HG02588 (cell line): ENCODE measurements around the gene PACRG.

Experiments
- ATAC-seq: cut with Tn5 transposase; IDR thresholded peaks from one replicate; pipeline ENCODE4 v1.9.1; 2021; ENCODE audit warnings: mild to moderate bottlenecking, moderate library complexity; ENCODE audit not compliant: unreplicated experiment

Gene PACRG

DNA sequence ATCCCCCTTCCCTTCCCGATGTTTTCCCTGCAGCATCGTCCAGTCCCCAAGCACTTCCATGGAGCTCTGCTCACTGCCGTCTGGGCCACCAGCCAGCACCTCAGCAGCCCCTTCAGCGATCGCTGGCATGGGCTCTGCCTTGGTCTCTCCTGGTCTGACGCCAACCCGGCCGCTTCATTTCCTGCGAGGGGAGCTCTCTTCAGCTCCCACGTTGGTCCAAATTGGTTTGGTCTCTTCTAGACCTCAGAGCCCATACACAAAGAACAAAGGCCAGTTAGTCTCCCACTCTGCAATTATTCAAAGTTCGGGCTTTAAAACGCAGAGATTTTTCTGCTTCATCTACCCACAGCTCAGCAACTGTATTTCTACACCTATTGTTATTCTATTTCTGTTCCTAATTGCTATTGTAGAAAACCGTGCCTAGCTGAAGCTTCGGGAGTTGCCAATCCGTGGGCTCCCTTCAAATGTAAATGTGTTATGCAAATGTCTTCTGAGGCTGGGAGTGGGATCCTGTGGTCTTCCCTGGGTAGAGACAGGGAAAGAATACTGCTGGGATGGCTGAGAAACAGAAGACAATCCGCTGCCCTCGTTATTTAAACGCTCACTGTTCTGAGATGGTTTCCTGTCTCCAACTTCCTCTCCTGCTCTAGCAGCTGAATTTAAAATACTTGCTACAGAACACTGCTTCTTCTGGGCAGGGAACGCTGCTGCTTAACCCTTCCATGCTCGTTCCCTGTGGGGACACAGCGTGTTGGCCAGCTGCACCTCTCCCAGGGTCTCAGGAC lies 532.5 kb downstream of the PACRG start:
- ATAC-seq: no peak

GRCh38 chr6:163260911-163261310 lies 533.1 kb downstream of the PACRG start:
- ATAC-seq: no peak

DNA sequence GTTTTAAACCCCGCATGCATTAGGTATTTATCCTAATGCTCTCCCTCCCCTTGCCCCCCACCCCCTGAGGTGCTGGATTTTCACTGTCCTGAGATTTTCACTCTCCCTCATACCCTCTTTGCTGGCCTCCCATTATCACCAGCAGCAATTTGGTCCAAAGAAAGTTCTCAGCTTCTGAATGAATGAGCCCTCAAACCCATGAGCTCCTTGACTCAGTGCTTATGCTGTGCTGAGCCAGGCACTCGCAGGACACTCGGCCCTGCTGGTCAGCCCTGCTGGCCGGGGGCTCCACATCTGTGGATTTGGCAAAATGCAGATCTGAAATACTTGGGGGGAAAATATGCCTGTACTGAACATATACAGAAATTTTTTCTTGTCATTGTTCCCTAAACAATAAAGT lies 533.6 kb downstream of the PACRG start:
- ATAC-seq: no peak

DNA sequence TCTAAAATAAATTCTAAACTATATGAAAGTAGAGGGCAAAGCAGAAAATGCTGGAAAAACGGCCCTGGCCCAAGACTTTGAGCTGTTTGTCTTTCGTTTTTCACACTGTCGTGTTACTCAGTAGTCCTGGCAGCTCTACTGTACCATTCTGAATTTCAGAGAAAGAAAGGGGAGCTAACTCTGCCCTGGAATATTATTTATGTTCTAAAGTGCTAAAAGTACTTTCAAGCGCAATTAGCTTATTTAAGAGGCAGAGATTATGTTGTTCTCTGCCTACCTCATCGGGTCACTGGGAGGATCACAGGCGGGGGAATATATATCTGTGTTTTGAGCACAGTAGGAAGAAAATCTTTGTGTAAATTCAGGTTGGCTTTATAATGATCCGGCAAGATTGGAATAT lies 534.3 kb downstream of the PACRG start:
- ATAC-seq: no peak

- no peak for ATAC-seq
Observed at GRCh38 chr6:163263196-163263595, 535.4 kb downstream of the PACRG start.

DNA sequence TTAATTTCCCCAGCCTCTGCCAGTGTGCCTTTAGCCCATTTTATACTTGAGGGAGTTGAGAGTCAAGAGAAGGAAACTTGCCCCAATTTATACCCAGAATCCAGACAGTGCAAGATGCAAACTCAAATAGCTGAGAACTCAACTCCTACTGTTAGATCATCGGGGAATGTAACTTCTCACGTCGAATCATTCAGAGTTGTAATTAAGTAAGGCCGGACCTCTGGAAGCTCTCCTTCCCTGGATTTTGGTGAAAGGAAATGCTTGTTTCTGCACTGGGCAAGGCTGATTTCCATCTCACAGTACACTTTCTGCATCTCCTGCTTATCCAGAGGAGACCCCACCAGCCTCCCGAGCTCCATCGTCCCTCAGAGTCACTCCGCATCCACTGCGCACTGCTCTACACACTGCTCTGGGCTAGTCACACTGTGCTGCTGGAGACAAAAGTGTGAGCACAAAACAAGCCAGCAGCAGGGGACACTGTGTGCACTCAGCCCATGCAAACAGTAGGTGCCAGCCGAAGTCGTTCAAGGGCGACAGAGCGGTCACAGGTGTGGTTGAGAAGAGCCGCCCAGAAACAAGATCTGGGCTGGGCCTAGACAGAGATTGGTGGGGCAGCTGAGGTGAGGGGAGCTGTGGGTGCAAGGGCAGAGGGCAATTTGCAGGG lies 536.4 kb downstream of the PACRG start:
- no peak for ATAC-seq

- no peak for ATAC-seq
Observed at GRCh38 chr6:163264662-163265035, 536.9 kb downstream of the PACRG start.

- ATAC-seq: no peak
Observed at GRCh38 chr6:163281634-163282033, 553.9 kb downstream of the PACRG start.

DNA sequence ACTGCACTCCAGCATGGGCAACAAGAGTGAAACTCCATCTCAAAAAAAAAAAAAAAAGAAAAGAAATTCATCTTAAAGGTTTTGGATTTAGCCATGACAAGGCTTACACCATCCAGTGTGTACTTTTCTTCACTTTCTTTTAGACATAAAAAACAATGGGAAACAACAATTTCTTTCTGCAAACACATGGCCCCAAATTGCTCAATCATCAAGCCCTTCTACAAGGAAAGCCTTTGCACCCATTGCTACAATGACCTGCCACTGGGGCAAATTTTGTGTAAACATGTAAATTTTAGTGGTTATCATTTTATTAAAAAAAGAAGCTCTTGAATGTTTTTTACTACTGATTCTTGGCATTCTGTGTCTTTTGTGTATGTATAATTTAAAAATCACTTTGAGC lies 554.9 kb downstream of the PACRG start:
- no peak for ATAC-seq

- no peak for ATAC-seq
Observed at GRCh38 chr6:163284151-163284550, 556.4 kb downstream of the PACRG start.

GRCh38 chr6:163285691-163286090 lies 557.9 kb downstream of the PACRG start:
- no peak for ATAC-seq

DNA sequence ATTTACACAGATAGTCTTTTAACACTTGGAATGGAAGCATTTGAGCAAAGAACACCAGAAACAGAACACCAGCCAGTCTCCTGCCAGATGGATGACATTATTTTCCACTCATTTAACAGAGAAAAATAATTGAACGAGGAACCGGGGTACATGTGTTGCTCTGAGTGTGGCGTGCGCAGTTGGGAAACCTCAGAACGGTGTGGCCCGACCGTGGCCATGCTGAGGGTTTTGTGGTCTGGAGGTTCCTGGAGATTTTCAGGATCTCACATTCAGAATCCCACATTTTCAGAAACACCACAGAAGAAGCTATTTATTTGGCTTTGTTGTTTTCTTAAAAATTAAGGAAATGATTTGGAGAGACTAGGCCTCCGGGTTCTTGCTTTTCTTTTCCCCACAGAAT lies 559.9 kb downstream of the PACRG start:
- no peak for ATAC-seq

DNA sequence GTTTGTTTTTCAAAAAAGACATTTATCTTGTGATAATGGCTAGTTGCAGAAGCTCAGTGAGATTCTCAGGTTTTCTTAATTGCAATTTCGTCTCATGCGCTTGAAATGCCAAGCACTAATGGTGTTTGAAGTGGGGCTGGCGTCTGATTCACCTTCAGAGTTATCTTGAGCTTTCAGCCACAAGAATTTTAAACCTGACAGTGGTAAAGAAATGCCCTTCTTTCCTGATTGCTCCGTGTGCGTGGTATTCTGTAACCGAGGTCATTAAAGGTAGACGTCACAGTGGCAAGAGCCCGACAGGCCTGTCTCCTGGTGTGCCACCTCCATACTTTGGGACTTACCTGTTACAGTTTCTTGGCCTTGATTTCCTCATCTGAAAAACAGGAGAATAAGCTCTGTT lies 560.3 kb downstream of the PACRG start:
- no peak for ATAC-seq

DNA sequence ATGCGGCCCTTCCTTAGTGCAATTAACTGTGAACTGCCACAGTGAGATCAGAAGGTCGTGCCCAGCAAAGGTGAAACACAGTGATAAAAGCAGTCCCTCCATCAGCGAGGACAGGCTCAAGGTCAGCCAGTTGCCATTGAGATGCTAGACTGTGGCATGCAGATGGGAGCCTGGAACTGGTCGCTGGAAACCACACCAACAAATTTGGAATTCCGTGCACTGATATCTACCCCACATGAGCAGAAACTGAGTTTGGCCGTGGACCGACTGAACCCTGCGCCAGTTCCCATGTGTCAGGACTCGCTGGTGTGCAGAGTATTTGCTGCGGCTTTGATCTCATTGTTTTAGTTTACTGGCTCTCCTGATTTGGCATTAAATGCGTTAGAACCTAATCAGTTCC lies 561.1 kb downstream of the PACRG start:
- no peak for ATAC-seq

DNA sequence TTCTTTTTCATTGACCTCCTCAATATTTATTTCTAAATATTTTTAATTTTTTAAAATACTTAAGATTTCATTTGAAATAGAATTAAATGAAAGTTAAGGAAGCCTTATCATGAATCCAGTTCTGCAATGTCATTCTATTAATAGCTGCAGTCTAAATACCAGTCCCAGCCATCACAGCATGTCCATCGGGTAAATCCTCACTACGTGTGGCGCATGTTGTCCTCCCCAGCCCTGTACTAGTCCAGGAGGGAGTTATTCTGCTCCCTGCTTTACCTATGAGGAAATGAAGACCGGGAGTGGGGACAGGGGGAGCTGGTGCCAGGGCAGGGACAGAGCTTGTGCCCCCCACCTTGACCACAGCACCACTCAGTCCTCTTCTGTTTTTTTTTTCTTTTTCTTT lies 561.7 kb downstream of the PACRG start:
- no peak for ATAC-seq

- no peak for ATAC-seq
Observed at GRCh38 chr6:163290545-163291274, 562.9 kb downstream of the PACRG start.

DNA sequence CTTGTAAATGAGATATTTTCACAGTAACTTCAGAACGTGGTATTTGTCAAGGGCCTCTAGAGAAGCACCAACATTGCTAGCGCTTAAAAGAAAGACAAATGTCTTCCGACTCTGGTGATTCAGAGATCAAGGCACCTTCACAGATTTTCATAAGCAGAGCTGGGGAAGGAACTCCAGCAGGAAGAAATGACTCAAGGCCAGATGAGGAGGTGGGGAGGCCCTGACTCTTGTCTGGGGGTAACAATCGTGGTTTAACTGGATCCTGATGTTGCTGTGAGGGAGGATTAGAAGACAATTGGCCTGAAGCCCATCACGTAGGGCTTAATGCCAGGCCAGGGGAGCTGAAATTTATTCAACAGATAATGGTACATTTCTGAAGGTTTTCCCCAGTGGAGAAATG lies 563.8 kb downstream of the PACRG start:
- ATAC-seq: no peak

- no peak for ATAC-seq
Observed at GRCh38 chr6:163293286-163293685, 565.5 kb downstream of the PACRG start.

DNA sequence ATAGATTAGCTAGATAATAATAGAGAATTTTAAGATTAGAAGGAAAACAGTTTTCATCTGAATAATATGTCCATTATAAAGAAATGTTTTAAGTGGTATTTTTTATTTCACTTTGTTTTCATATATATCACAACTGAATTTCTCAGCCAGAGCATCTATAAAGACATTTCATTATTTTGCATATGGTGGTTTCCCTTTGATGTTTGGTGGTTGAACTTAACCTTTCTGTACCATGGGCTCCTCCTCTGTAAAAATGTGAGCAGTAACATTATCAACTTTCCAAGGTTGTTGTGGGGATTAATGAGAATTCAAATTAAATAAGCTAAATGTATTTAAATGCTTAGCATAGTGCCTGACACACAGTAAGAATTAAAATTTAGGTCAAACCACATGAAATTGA lies 567.0 kb downstream of the PACRG start:
- ATAC-seq: no peak

DNA sequence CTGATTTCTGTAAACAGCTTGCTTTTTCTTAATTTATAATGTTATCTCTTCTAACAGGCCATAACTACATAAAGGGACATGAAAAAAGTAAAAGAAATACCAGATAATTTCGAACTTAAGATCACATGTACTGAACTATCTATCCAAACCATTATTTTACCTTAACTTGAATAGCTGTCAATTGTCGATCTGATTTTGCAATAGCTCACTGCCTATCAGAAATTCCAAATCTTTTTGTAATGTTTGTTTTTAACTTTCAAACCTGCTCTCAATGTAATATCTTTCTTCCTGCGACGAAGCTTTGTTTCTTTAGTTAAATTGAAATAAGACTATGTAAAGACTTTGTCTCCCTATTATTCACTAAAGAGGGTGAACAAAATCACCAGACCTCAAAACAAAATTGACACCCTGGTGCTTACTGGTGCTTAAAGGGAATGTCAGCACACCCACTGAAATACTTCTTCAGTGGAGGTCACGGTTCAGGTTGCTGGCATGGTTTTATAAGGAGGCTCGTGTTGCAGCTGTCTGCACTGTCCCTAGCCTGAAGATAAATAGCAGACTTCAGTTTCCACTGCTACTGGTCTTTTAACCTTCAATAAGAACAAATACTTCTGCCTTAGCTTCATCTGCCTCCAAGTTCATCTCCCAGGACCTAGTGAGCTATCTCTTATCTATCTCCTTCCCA lies 569.2 kb downstream of the PACRG start:
- no peak for ATAC-seq

- ATAC-seq: no peak
Observed at GRCh38 chr6:163298079-163298830, 570.5 kb downstream of the PACRG start.
